HG03066 (cell line): ENCODE data around the gene SLC13A5.
"Not testable (repeated sequence)": the region's sequence is repeated elsewhere in the genome, so short reads cannot be mapped to it uniquely, and the experiment has no call there.

ENCODE experiments used
- ATAC-seq: cut with Tn5 transposase; IDR thresholded peaks from one replicate; pipeline ENCODE4 v1.9.1; 2021; ENCODE audit warnings: low read depth; ENCODE audit not compliant: unreplicated experiment

The SLC13A5 gene

DNA sequence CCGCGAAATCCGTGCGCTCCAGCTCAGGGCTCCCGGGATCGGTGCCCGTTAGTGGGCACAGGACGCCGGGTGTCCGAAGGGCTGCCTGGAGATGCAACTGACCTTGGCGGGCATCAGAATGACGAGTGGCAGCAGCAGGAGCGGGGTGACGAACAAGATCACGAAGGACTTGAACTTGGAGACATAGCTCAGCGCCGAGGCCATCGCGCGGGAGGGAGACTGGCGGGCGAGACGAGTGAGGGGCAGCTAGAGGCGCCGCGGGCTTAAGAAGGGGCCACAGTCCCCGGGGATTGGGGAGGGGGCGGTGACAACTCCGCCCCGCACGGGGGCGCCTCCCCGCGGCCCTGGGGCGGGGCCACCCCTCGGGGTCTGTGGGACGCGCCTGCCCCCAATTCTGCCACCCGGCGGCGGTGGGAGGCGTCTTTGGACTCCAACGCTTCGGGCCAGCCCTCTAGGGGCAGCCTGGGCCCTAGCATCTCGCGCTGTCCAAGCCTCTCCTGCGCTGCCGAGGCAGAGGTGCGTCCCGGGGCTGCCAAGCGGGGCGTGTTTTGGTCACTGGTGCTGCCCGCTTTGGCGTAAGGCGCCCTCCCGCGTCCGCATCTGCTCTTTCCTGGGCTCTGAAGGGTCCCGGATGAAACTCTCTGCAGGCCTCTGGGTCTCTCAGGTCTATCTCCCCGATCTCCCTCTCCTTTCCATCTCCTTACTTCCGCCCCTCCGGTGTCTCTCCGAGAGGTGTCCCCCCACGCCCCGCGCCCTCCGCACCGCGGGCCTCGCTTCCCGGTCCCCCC, at the start of gene SLC13A5:
Gene SLC13A5 (minus strand): TSS at position 240 of the 788 bp plus-strand sequence. CDS start 36 bp downstream, at position 204.
- no peak for ATAC-seq

DNA sequence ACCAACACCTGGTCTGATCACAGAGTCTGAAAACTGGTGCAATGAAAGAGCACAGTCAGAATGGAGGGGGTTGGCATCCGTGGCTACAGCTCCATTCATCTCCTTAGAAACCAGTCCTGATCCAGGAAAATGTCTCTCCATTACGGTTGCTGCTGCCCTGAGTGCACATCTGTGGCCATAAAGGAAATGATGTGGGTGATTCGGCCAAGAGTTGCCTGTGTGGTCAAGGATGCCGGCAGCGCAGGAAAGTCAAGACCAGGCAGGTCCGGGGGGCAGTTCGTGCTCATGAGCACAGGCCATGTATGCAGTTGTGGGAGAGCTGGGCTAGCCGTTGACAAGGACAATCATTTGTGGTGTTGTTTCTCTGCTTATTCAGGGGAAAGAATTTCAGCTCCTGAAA, 48.6 kb upstream of the SLC13A5 start:
- ATAC-seq: no peak

GRCh38 chr17:6757747-6758146, 44.6 kb upstream of the SLC13A5 start:
- ATAC-seq: no peak

GRCh38 chr17:6756425-6757031, 43.4 kb upstream of the SLC13A5 start:
- no peak for ATAC-seq

DNA sequence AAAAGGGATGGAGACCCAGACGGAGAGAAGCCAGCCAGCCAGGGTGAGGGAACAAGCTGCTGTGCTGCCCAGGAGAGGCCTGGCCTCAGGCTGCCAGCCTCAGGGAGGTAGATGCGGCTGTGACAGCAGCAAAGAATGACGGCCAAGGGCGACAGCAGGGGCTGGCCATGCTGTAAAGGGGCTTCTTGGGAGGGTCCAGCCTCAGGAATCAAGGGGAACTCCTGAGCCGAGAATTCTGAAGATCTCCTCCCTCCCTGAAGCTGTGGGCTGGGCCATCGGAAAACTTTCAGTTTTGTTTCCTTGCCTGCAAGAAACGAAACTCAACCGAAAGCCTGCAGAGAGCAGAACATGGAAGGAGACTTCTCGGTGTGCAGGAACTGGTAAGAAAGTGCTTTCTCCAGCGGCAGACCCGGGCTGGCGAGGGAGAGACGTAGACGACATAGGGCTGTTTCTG, 42.6 kb upstream of the SLC13A5 start, which contains the start of gene XAF1:
Gene XAF1 (plus strand): TSS at position 316 of the 454 bp plus-strand sequence. CDS start 33 bp downstream, at position 349.
- no peak for ATAC-seq

GRCh38 chr17:6755281-6755680, 42.1 kb upstream of the SLC13A5 start:
- ATAC-seq: no peak

DNA sequence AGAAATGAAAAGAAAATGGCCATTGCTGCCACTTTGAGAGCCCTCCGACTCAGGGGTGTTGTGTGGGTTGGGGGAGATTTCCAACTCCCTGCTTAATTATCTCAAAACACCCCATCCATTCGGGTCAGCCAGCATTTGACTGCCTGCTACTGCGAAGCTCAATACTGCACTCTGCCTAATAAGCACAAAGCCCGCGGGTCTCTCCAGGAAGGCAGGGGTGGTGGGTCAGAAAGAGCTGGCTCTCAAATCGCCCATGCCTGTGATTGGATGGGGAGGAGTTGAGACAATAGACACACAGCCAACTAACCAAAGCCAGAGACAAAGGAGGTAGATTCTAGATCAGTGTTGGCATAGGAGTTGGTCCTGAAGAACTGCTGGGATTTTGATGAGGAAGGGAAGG, 40.4 kb upstream of the SLC13A5 start:
- ATAC-seq: no peak

- ATAC-seq: no peak
Measured at GRCh38 chr17:6753006-6753445, 39.9 kb upstream of the SLC13A5 start.

GRCh38 chr17:6752068-6752909, 39.1 kb upstream of the SLC13A5 start:
- ATAC-seq: no peak

DNA sequence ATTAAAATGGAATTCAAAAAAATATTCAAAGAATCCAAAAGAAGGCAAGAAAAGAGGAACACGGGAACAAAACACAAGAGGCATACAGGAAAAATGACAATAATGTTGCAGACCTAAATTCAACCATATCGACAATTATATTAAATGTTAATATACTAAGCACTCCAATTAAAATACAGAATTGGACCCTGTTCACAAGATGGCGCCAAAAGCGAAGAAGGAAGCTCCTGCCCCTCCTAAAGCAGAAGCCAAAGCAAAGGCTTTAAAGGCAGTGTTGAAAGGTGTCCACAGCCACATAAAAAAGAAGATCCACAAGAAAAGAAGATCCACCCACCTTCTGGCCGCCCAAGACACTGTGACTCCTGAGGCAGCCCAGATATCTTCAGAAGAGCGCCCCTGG, 36.4 kb upstream of the SLC13A5 start:
- no peak for ATAC-seq

- no peak for ATAC-seq
Measured at GRCh38 chr17:6748617-6749016, 35.4 kb upstream of the SLC13A5 start.

GRCh38 chr17:6746665-6747064, 33.5 kb upstream of the SLC13A5 start:
- not testable (repeated sequence) for ATAC-seq

DNA sequence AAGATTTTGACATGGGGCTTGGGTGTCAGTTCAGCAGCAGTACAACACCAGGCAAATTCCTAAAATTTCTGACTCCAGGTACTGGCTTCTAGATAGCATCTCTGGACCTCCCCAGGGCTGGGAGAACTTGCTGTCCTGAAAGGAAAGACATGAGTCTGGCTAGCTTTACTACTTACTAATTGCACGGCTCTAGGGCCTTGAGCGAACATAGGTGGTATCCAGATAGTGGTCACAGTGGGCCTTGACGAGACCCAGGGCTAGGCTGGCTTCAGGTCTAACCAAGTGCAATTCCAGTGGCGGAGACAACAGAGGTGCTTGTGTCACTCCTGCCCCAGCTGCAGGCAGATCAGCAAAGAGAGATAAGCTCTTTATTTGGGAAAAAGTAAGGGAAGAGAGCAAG, 16.4 kb upstream of the SLC13A5 start:
- no peak for ATAC-seq

DNA sequence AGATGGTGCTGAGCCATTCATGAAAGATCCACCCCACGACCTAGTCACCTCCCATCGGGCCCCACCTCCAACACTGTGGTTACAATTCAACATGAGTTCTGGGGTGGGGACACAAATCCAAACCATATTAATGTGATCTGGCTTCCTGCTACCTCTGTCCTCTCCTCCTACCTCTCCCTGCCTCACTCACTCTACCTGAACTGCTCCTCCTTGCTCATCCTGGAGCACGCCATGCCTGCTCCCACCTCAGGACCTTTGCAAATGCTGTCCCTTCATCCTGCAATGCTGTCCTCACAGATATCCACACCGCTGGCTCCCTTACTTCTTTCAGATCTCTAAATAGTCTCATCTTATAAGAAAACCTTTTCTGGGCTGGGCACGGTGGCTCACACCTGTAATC, 10.8 kb upstream of the SLC13A5 start:
- ATAC-seq: no peak

- no peak for ATAC-seq
Measured at GRCh38 chr17:6721744-6722143, 8.6 kb upstream of the SLC13A5 start.

DNA sequence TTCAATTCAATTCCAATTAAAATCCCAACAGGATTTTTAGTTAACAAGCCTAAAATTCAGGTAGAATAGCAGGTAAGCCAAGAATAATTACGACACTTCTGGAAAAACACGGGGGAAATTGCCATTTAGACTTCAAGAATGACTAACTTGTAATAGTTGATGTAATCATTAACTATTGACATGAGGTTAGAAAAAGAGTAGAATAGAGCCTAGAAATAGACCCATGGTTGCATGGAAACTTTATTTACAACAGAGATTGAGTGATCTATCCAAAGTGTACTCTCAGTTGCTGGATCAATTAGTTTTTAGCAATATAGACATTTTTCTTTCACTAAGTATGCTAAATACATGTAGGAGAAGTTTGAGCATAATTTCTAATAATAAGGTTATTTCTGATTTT, 3.6 kb upstream of the SLC13A5 start:
- ATAC-seq: no peak

- ATAC-seq: no peak
Measured at GRCh38 chr17:6714315-6714874, 1.2 kb upstream of the SLC13A5 start.

DNA sequence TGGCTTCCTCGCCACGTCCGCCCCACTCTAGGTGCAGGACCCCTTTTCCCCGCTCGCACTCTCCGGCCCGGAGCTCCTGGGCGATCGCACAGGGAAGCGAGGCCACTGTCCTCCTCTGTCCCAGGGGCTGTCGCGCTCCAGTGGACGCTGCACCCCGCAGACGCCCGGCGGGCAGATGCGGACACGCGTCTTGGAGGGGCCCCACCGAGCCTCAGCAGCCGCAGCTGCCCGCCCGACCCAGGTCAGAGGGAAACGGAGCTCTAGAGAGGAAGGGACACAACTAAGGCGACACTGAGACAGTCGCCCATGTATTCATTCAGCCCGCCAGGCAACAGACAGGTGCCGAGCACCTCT, 726 bp upstream of the SLC13A5 start:
- ATAC-seq: no peak

- ATAC-seq: no peak
Measured at GRCh38 chr17:6712854-6713129, 377 bp downstream of the SLC13A5 start.

DNA sequence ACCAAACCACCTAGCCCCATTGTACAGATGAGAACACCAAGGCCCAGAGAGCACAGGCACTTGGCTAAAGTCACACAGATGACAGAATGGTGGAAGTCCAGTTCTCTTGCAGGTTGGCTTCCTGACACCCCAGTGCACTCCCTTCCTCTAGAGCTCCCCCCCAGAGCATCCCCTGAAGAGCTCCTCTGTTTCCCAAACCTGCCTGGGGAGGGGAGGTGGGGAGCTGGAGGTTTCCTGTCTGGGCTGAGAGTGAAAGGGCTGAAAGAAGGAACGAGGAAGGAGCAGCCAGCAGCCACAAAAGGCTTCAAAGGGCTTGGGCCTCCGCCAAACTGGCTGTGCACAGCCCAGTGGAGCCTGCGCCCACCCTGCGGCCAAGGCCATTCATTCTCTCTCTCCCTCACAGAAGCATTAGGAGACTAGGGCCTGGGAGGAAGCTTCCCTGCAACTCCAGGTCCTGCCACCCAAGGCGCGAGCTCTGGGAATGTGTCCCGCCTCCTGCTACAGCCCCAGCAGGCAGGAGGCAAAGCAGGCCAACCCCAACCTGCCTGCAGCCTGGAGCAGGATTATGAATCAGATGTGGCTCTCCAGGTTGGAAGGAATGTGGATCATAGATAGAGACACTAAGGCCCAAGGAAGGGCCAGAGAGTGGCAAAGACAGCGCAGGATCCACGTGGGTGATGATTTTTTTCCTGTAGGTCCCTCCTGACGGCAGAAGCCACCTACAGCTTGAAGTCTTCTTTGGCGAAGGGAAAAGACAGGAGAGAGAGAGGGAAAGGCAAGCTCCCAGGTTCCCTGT, 913 bp downstream of the SLC13A5 start:
- no peak for ATAC-seq
